ENCODE data around the gene SMOC2.

Gene SMOC2

GRCh38 chr6:168631564-168631963 is 190.6 kb downstream of the SMOC2 start:
- Histone ChIP-seq H3K4me3 (no peak overlapping the region), H3K27ac (no peak overlapping the region)

GRCh38 chr6:168632694-168633093 is 191.7 kb downstream of the SMOC2 start:
- Histone ChIP-seq H3K27ac (no peak overlapping the region), H3K4me3 (no peak overlapping the region)

- no peak overlapping the region for H3K4me3 ChIP-seq
- H3K27ac ChIP-seq = no peak overlapping the region
Observed at GRCh38 chr6:168634541-168635328, 193.8 kb downstream of the SMOC2 start.

- no peak overlapping the region for H3K4me3 ChIP-seq
- H3K27ac ChIP-seq = no peak overlapping the region
Observed at GRCh38 chr6:168636147-168637004, 195.4 kb downstream of the SMOC2 start.

- Histone ChIP-seq H3K4me3 (no peak overlapping the region), H3K27ac (peak overlapping the region in 1 of 21 experiments; percentile 36)
Observed at GRCh38 chr6:168637834-168638233, 196.8 kb downstream of the SMOC2 start.

DNA sequence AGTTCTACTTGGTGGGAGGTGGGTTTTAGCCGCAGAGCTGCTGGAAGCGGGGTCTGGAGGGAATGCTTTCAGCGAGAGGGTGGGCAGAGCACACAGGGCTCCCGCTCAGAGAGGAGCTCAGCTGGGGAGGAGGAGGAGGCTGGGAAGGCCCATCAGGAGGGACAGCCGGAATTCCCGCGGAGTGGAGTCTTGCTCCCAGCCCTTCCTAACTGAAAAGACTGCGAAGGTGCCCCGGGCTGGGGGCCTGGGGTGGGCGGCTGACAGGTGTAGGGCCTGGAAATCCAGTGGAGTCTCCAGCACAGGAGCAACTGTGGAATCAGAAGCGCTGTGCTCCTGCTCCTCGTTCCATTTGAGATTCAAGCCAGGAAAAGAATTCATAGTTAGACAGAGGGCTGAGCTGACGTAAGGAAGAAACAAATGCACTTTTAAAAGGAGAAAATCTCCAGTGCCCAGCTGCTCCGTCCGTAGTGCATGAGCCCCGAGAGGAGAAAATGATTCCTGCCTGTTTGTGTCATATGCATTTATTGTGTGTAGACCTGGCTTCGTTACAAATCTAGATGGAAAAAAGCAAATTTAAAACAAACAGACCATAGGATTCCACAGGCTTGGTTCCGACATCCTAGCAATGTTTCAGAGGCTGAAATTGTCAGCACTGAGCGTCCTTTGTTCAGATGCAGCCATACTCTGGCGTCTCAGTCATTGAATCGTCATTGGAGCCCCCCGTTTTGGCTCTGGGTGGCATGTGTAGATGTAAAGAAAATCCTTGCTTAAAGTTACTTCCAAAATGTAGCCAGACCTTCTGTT is 197.7 kb downstream of the SMOC2 start:
- Histone ChIP-seq H3K4me3 (no peak overlapping the region), H3K27ac (peak overlapping the region in 1 of 21 experiments; percentile 14)

- Histone ChIP-seq H3K27ac (peak overlapping the region in 2 of 21 experiments; percentile 4 to 32), H3K4me3 (no peak overlapping the region)
Observed at GRCh38 chr6:168640181-168640580, 199.2 kb downstream of the SMOC2 start.

DNA sequence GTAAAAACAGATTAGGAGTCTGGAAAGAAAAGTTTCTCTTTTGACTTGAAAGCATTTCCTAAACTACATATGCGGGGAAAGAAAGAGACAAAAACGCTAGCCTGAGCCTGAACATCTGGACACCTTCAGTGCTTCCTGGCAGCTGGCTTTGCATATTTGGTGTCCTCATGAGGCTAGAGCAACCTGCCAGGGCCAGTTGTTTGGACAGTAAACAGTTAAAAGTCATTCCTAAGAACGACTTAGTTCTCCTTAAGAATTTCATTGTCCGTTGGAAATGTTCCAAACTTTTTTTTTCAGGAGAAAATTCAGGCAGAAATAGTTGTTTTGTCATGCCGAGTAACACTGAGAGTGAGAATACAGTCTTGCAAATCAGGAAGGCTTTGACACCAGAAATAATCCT is 199.8 kb downstream of the SMOC2 start:
- Histone ChIP-seq H3K4me3 (no peak overlapping the region), H3K27ac (peak overlapping the region in 1 of 21 experiments; percentile 3)

DNA sequence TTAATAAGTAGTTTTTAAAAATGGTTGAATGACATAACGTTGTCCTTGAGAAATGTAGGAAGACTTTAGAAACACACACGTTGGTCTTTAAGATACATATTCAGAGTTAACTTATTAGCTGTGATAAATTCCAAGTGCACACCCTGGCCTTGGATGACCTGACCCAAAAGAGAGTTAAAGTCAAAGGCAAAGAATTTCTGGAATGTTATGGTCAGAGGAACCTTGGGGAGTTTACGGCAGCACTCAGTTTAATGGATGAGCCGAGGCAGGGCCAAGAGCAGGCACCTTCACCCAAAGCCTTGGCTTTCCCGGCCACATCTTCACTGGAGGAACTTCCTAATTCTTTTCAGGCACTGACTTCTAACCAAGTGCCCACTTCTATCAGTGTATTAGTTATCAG is 200.5 kb downstream of the SMOC2 start:
- Histone ChIP-seq H3K4me3 (no peak overlapping the region), H3K27ac (no peak overlapping the region)

GRCh38 chr6:168643401-168643800 is 202.4 kb downstream of the SMOC2 start:
- no peak overlapping the region for H3K4me3 ChIP-seq
- H3K27ac ChIP-seq = no peak overlapping the region

GRCh38 chr6:168645326-168645725 is 204.3 kb downstream of the SMOC2 start:
- Histone ChIP-seq H3K4me3 (no peak overlapping the region), H3K27ac (no peak overlapping the region)

DNA sequence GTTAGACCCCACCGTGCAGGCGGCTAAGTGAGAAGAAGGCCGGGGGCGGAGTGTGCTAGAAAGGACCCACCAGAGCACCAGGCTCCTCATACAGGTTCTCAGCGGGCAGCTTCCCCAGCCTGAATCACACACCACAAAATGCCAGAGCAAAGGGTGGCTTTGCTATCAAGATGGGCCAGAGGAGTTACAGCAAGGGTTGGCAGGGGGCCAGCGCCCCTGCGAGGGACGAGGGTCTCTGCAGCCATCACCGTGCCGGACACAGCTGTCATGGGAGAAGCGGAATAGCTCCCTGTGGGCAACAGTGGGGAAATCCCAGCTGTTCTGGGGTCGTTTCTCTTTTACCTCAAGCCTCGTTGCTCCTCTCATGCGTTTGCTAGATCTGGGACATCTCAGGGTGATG is 206.3 kb downstream of the SMOC2 start:
- H3K4me3 ChIP-seq = no peak overlapping the region
- no peak overlapping the region for H3K27ac ChIP-seq

GRCh38 chr6:168648240-168649125 is 207.5 kb downstream of the SMOC2 start:
- Histone ChIP-seq H3K27ac (peak overlapping the region in 1 of 21 experiments; percentile 26), H3K4me3 (no peak overlapping the region)

GRCh38 chr6:168649209-168649608 is 208.2 kb downstream of the SMOC2 start:
- no peak overlapping the region for H3K4me3 ChIP-seq

DNA sequence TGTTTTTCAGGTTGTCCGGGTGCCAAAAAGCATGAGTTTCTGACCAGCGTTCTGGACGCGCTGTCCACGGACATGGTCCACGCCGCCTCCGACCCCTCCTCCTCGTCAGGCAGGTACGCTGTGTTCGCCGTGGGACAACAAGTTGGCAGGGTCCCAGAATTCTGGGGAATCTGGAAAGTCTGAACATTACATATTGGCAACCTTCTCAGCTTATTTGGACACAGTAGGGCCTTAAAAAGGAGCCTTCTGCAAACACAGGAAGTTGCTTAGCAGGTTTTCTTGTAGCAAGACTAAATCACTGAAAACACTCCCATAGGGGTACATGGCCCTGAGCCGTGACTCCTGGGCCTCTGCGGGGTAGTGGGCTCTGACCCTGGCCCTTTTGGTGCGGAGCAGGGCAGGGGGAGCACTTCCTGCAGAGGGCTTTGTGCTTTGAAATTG is 209.7 kb downstream of the SMOC2 start:
- H3K4me3 ChIP-seq = no peak overlapping the region
- H3K27ac ChIP-seq = no peak overlapping the region

More at GRCh38 chr6:168649209-168649608, 208.2 kb downstream of the SMOC2 start:
- H3K27ac ChIP-seq = no peak overlapping the region

- Histone ChIP-seq H3K4me3 (no peak overlapping the region), H3K27ac (no peak overlapping the region)
Observed at GRCh38 chr6:168655462-168656152, 214.6 kb downstream of the SMOC2 start.

- no peak overlapping the region for H3K4me3 ChIP-seq
- no peak overlapping the region for H3K27ac ChIP-seq
Observed at GRCh38 chr6:168658059-168658458, 217.1 kb downstream of the SMOC2 start.

GRCh38 chr6:168660400-168660945 is 219.5 kb downstream of the SMOC2 start:
- no peak overlapping the region for H3K4me3 ChIP-seq
- no peak overlapping the region for H3K27ac ChIP-seq
